GM18951 (cell line): ENCODE measurements around the gene EPB41L3.
"Not testable (repeated sequence)": the region's sequence is repeated elsewhere in the genome, so short reads cannot be mapped to it uniquely, and the experiment has no call there.

Experiments
- POLR2A ChIP-seq: IDR thresholded peaks from 4 replicates; pipeline ENCODE4 v1.6.1; 2011; ENCODE audit warnings: mild to moderate bottlenecking; ENCODE audit not compliant: insufficient read length, insufficient read depth; ENCODE audit errors: extremely low read depth
- in situ Hi-C: fragments of 300-500 bp; cut with MboI; formaldehyde crosslinking; loops from one replicate; pipeline ENCODE4 v1.12.0; 2022; ENCODE audit warnings: low sequenced_read_pairs, mixed read lengths, inconsistent platforms; ENCODE audit not compliant: unreplicated experiment

The EPB41L3 gene

GRCh38 chr18:5543773-5544389 lies at the start of gene EPB41L3:
Gene EPB41L3, minus strand, starts transcription at chr18:5543997. Its CDS starts 54,814 bp downstream, at chr18:5489183.
- in situ Hi-C loops = no loop called here
- TF ChIP-seq POLR2A = no peak

- in situ Hi-C loops = no loop called here
Measured at GRCh38 chr18:5588529-5588928, 44.7 kb upstream of the EPB41L3 start.

GRCh38 chr18:5585653-5586052 lies 41.9 kb upstream of the EPB41L3 start:
- TF ChIP-seq POLR2A = no peak
- in situ Hi-C loops = no loop called here

More at GRCh38 chr18:5588529-5588928, 44.7 kb upstream of the EPB41L3 start:
- no peak for TF ChIP-seq POLR2A

GRCh38 chr18:5584746-5585417 lies 41.1 kb upstream of the EPB41L3 start:
- in situ Hi-C loops = no loop called here

GRCh38 chr18:5582849-5583681 lies 39.3 kb upstream of the EPB41L3 start:
- in situ Hi-C loops = no loop called here
- no peak for TF ChIP-seq POLR2A

More at GRCh38 chr18:5584746-5585417, 41.1 kb upstream of the EPB41L3 start:
- no peak for TF ChIP-seq POLR2A

GRCh38 chr18:5582076-5582475 lies 38.3 kb upstream of the EPB41L3 start:
- no peak for TF ChIP-seq POLR2A
- in situ Hi-C loops = no loop called here

GRCh38 chr18:5574843-5575242 lies 31.0 kb upstream of the EPB41L3 start:
- TF ChIP-seq POLR2A = no peak
- in situ Hi-C loops = no loop called here

GRCh38 chr18:5571666-5572065 lies 27.9 kb upstream of the EPB41L3 start:
- in situ Hi-C loops = no loop called here

GRCh38 chr18:5570613-5571012 lies 26.8 kb upstream of the EPB41L3 start:
- in situ Hi-C loops = not testable (repeated sequence)

More at GRCh38 chr18:5571666-5572065, 27.9 kb upstream of the EPB41L3 start:
- TF ChIP-seq POLR2A = no peak

GRCh38 chr18:5568416-5568815 lies 24.6 kb upstream of the EPB41L3 start:
- in situ Hi-C loops = no loop called here
- TF ChIP-seq POLR2A = no peak

- in situ Hi-C loops = no loop called here
- no peak for TF ChIP-seq POLR2A
Measured at GRCh38 chr18:5558851-5559250, 15.1 kb upstream of the EPB41L3 start.

GRCh38 chr18:5556310-5556974 lies 12.6 kb upstream of the EPB41L3 start:
- no peak for TF ChIP-seq POLR2A
- in situ Hi-C loops = no loop called here

- no peak for TF ChIP-seq POLR2A
Measured at GRCh38 chr18:5554629-5555028, 10.8 kb upstream of the EPB41L3 start.

More at GRCh38 chr18:5554629-5555028, 10.8 kb upstream of the EPB41L3 start:
- in situ Hi-C loops = no loop called here
